Activated naive CD8-positive, alpha-beta T cell treated with anti-CD3 and anti-CD28 coated beads, Interleukin-2, amount 50 U/mL, for 24 hours (primary cell): ENCODE results near the gene UGT1A6.
A peak's percentile ranks its signal among the peaks of the same experiment; 100 is the strongest.

ENCODE experiments used
- ATAC-seq: fragments of 150-1000 bp; cut with Tn5 transposase; one replicate; pipeline ENCODE4 v1.10.0; 2021
- DNase-seq: peaks from one replicate; pipeline ENCODE4 v3.0.0; 2021
- H3K27ac Mint-ChIP-seq: one replicate; pipeline ENCODE4 v1.8.0; 2021; ENCODE audit warnings: mild to moderate bottlenecking, mixed read lengths
- H3K27me3 Mint-ChIP-seq: one replicate; pipeline ENCODE4 v1.8.0; 2021; ENCODE audit warnings: mixed read lengths
- H3K36me3 Mint-ChIP-seq: one replicate; pipeline ENCODE4 v1.8.0; 2021; ENCODE audit warnings: low read depth, mixed read lengths
- H3K4me1 Mint-ChIP-seq: one replicate; pipeline ENCODE4 v1.8.0; 2021; ENCODE audit warnings: mixed read lengths
- H3K4me3 Mint-ChIP-seq: one replicate; pipeline ENCODE4 v1.8.0; 2021; ENCODE audit warnings: mild to moderate bottlenecking, moderate library complexity, mixed read lengths
- H3K9me3 Mint-ChIP-seq: one replicate; pipeline ENCODE4 v1.8.0; 2021; ENCODE audit warnings: mixed read lengths

The UGT1A6 gene

GRCh38 chr2:233760043-233760442, 67.4 kb downstream of the UGT1A6 start, which contains the start of gene UGT1A1:
Gene UGT1A1 (plus strand): TSS chr2:233760270. CDS start chr2:233760288, 18 bp downstream.
- Mint-ChIP-seq H3K4me1 (peaks cover 2% of the 10 kb centered on the region), H3K4me3 (no peak within 1 kb of the TSS), H3K27me3 (peaks cover 9% of the 10 kb centered on the region), H3K27ac (no peak within 1 kb of the TSS), H3K9me3 (no peaks in the 10 kb centered on the region), H3K36me3 (no peaks in the 10 kb centered on the region)
- DNase-seq: no peak
- no peak for ATAC-seq

DNA sequence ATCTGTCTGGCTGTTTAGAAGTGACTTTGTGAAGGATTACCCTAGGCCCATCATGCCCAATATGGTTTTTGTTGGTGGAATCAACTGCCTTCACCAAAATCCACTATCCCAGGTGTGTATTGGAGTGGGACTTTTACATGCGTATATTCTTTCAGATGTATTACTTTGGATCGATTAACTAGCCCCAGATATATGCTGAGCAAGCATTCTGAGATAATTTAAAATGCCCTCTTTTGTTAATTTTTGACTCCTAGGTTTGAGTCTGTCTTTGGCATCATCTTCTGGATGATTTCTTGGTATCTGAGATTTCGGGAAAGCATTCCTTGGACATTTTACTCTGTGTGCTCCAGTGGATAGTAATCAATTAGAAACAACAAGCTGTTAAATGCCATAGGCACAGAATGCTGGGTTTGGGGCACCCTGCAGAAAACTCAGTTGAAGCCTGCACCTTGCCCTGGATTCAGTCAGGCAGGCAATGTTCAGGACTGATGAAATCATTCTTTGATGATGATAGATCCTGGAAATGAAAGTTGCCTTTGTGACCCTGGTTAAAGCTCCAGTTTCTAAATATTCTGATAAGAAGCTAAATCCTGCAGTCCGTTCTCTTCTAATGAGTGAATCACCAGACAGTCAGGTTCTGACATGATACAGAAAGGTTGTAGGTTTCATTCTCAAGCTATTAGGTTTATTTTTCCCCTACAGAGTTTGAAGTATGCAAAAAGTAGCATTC, 68.5 kb downstream of the UGT1A6 start:
- DNase-seq: no peak
- ATAC-seq: no peak
- Mint-ChIP-seq H3K36me3 (no peaks in the 10 kb centered on the region), H3K9me3 (no peaks in the 10 kb centered on the region), H3K4me3 (no peak overlapping the region), H3K27ac (no peak overlapping the region), H3K4me1 (peaks cover 2% of the 10 kb centered on the region), H3K27me3 (peaks cover 12% of the 10 kb centered on the region)

DNA sequence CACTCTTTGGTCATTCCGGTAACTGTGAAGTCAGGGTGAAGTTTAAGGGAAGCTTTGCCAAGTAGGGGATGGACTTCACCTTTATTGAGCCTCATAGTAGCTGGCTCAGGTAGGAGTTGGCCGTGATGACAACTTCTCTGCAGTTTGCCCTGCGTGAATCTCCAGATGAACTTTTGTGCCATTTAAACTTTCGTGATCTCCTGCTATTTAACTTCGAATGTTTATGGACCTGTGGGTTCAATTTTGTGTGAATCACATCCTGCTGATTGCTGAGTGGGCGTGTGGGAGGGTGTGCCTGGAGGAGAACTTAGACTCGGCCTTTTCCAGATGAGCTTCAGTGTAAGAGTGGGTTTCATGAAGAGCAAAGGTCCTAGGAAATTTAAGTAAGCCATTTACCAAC, 71.6 kb downstream of the UGT1A6 start:
- no peak for DNase-seq
- H3K27me3 Mint-ChIP-seq: peaks cover 17% of the 10 kb centered on the region

GRCh38 chr2:233764761-233765160, 72.1 kb downstream of the UGT1A6 start:
- no peak overlapping the region for H3K4me3 Mint-ChIP-seq
- ATAC-seq: no peak
- peaks cover 2% of the 10 kb centered on the region for H3K4me1 Mint-ChIP-seq

More for the DNA sequence above, 71.6 kb downstream of the UGT1A6 start:
- Mint-ChIP-seq H3K9me3 (no peaks in the 10 kb centered on the region), H3K4me3 (no peak overlapping the region), H3K4me1 (peaks cover 2% of the 10 kb centered on the region), H3K27ac (no peak overlapping the region), H3K36me3 (no peaks in the 10 kb centered on the region)
- no peak for ATAC-seq

GRCh38 chr2:233766416-233766815, 73.7 kb downstream of the UGT1A6 start:
- Mint-ChIP-seq H3K9me3 (no peaks in the 10 kb centered on the region), H3K27ac (no peak overlapping the region), H3K27me3 (peaks cover 22% of the 10 kb centered on the region), H3K4me1 (peaks cover 2% of the 10 kb centered on the region), H3K4me3 (no peak overlapping the region), H3K36me3 (no peaks in the 10 kb centered on the region)
- no peak for DNase-seq
- no peak for ATAC-seq

More at GRCh38 chr2:233764761-233765160, 72.1 kb downstream of the UGT1A6 start:
- H3K36me3 Mint-ChIP-seq: no peaks in the 10 kb centered on the region
- H3K27me3 Mint-ChIP-seq: peaks cover 18% of the 10 kb centered on the region
- H3K27ac Mint-ChIP-seq: no peak overlapping the region
- no peaks in the 10 kb centered on the region for H3K9me3 Mint-ChIP-seq
- DNase-seq: no peak

DNA sequence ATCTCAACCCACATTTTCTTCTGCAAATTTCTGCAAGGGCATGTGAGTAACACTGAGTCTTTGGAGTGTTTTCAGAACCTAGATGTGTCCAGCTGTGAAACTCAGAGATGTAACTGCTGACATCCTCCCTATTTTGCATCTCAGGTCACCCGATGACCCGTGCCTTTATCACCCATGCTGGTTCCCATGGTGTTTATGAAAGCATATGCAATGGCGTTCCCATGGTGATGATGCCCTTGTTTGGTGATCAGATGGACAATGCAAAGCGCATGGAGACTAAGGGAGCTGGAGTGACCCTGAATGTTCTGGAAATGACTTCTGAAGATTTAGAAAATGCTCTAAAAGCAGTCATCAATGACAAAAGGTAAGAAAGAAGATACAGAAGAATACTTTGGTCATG, 75.4 kb downstream of the UGT1A6 start:
- ATAC-seq: no peak
- peaks cover 2% of the 10 kb centered on the region for H3K4me1 Mint-ChIP-seq

DNA sequence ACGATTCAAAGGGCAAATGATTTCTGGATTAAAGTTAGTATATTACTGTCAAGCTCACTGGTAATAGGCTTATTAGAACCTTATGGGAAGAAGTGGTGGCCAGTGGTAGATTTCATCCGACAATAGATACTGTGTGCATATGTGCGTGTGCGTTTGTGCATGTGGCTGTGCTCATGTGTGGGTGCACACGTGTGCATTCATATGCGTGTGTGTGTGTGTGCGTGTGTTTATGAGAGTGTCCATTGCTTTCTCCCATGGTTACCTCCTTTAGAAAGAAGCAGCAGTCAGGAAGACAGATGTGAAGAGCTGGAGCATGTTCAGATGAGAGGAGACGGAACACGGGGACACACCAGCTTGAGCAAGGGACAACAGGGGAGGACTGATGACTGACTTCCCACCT, 76.6 kb downstream of the UGT1A6 start:
- H3K27ac Mint-ChIP-seq: no peak overlapping the region
- H3K36me3 Mint-ChIP-seq: no peaks in the 10 kb centered on the region
- no peak for ATAC-seq
- no peak for DNase-seq
- no peaks in the 10 kb centered on the region for H3K9me3 Mint-ChIP-seq
- H3K27me3 Mint-ChIP-seq: peaks cover 17% of the 10 kb centered on the region
- peaks cover 2% of the 10 kb centered on the region for H3K4me1 Mint-ChIP-seq
- no peak overlapping the region for H3K4me3 Mint-ChIP-seq

More for the DNA sequence above, 75.4 kb downstream of the UGT1A6 start:
- no peak for DNase-seq
- Mint-ChIP-seq H3K9me3 (no peaks in the 10 kb centered on the region), H3K4me3 (no peak overlapping the region), H3K27me3 (peaks cover 22% of the 10 kb centered on the region), H3K36me3 (no peaks in the 10 kb centered on the region), H3K27ac (no peak overlapping the region)

- Mint-ChIP-seq H3K27me3 (peaks cover 15% of the 10 kb centered on the region), H3K36me3 (no peaks in the 10 kb centered on the region), H3K9me3 (peaks cover 12% of the 10 kb centered on the region), H3K27ac (no peak overlapping the region), H3K4me3 (no peak overlapping the region), H3K4me1 (no peaks in the 10 kb centered on the region)
- DNase-seq: no peak
- no peak for ATAC-seq
Observed at GRCh38 chr2:233772153-233772552, 79.5 kb downstream of the UGT1A6 start.

DNA sequence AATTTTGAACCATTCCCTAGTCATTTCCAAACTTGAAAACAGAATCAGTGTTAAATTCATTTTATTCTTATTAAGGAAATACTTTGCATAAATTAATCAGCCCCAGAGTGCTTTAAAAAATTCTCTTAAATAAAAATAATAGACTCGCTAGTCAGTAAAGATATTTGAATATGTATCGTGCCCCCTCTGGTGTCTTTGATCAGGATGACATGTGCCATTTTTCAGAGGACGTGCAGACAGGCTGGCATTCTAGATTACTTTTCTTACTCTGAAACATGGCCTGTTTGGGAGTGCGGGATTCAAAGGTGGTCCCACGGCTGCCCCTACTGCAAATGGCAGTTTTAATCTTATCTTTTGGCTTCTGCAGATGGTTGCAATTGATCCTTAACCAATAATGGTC, 79.9 kb downstream of the UGT1A6 start:
- H3K4me1 Mint-ChIP-seq: no peaks in the 10 kb centered on the region
- ATAC-seq (no peak), DNase-seq (no peak)
- H3K4me3 Mint-ChIP-seq: no peak overlapping the region
- peaks cover 14% of the 10 kb centered on the region for H3K27me3 Mint-ChIP-seq
- no peak overlapping the region for H3K27ac Mint-ChIP-seq
- H3K36me3 Mint-ChIP-seq: no peaks in the 10 kb centered on the region
- H3K9me3 Mint-ChIP-seq: peaks cover 13% of the 10 kb centered on the region

DNA sequence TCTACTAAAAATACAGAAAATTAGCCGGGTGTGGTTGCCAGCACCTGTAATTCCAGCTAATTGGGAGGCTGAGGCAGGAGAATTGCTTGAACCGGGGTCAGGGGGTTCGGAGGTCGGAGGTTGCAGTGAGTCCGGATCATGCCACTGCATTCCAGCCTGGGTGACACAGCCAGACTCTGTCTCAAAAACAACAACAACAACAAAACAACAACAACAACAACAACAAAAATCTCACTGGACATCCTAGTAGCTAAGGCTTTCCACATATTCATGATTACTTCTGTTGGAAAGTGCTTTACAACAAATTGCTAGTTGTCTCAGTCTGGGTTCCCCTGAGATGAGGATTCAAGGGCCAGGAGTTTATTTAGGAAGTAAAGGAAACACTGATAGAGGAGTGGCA, 81.2 kb downstream of the UGT1A6 start:
- no peak overlapping the region for H3K27ac Mint-ChIP-seq
- DNase-seq (no peak), ATAC-seq (no peak)
- peaks cover 14% of the 10 kb centered on the region for H3K27me3 Mint-ChIP-seq
- H3K36me3 Mint-ChIP-seq: no peaks in the 10 kb centered on the region
- no peaks in the 10 kb centered on the region for H3K4me1 Mint-ChIP-seq
- H3K4me3 Mint-ChIP-seq: no peak overlapping the region
- H3K9me3 Mint-ChIP-seq: peaks cover 13% of the 10 kb centered on the region

- no peak for DNase-seq
- peaks cover 12% of the 10 kb centered on the region for H3K27me3 Mint-ChIP-seq
- peaks cover 13% of the 10 kb centered on the region for H3K9me3 Mint-ChIP-seq
- H3K4me1 Mint-ChIP-seq: no peaks in the 10 kb centered on the region
- no peak for ATAC-seq
- H3K27ac Mint-ChIP-seq: no peak overlapping the region
- no peaks in the 10 kb centered on the region for H3K36me3 Mint-ChIP-seq
- no peak overlapping the region for H3K4me3 Mint-ChIP-seq
Observed at GRCh38 chr2:233775414-233775813, 82.7 kb downstream of the UGT1A6 start.

DNA sequence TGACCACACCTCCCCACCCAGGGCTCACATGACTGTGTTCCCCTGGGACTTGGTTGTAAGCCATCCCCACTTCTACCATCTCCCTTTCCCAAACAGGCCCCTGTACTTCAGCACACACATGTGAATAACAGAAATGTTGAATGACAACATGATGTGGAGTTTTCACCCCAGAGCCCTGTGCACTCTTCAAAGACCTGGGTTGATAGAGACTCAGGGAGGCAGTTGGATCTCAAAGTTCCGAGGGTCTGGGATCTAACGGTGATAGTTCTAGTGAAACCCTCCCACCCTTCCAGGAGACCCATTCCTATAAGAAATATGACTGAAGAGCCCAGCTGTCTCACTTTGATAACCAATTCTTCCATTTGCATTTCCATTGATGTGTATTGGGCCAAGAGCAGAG, 85.3 kb downstream of the UGT1A6 start, which contains the start of gene MROH2A:
Gene MROH2A, plus strand, starts transcription at position 301 of the 400 bp plus-strand sequence. CDS start 1,029 bp downstream, outside the sequence.
- Mint-ChIP-seq H3K27ac (no peak within 1 kb of the TSS), H3K27me3 (peaks cover 10% of the 10 kb centered on the region), H3K4me3 (no peak within 1 kb of the TSS), H3K36me3 (no peaks in the 10 kb centered on the region), H3K9me3 (peaks cover 13% of the 10 kb centered on the region), H3K4me1 (no peaks in the 10 kb centered on the region)
- DNase-seq: no peak
- no peak for ATAC-seq

- Mint-ChIP-seq H3K27me3 (peaks cover 18% of the 10 kb centered on the region), H3K4me1 (no peaks in the 10 kb centered on the region), H3K36me3 (no peaks in the 10 kb centered on the region), H3K9me3 (peaks cover 13% of the 10 kb centered on the region), H3K4me3 (no peak overlapping the region), H3K27ac (no peak overlapping the region)
- ATAC-seq: no peak
- DNase-seq: no peak
Observed at GRCh38 chr2:233779722-233780121, 87.0 kb downstream of the UGT1A6 start.

DNA sequence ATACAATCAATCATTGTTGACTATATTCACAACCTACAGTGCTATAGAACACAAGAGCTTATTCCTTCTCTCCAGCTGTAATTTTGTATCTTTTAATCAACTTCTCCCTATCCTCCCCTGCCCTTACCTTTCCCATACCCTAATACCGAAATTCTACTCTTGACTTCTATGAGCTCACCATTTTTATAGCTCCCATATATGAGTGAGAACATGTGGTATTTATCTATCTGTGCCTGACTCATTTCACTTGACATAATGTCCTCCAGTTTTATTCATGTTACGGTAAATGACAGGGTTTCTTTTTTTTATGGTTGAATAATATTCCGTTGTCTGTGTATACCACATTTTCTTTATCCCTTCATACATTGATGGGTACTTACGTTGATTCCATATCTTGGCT, 88.1 kb downstream of the UGT1A6 start:
- no peaks in the 10 kb centered on the region for H3K36me3 Mint-ChIP-seq
- ATAC-seq (no peak), DNase-seq (no peak)
- H3K27me3 Mint-ChIP-seq: peaks cover 20% of the 10 kb centered on the region
- no peak overlapping the region for H3K27ac Mint-ChIP-seq
- no peak overlapping the region for H3K4me3 Mint-ChIP-seq
- peaks cover 12% of the 10 kb centered on the region for H3K9me3 Mint-ChIP-seq
- H3K4me1 Mint-ChIP-seq: no peaks in the 10 kb centered on the region

DNA sequence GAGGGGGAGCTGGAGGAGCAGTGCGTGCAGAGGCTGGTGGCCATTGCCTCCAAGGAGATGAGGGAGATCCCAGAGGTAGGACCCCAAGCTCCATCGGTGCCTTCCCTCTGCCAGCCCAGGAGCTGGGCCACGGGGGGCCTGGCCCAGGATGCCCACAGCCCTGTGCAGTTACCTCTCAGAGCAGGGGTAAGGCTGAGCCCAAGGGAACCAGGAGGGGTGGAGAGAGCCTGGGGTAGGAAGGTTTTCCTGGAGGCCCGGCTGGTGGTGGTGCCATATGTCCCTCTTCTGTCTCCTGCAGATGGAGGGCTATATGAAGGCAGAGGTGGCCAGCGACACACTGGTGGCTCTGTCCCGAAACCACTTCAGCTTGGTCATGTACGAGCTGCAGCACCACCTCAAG, 96.9 kb downstream of the UGT1A6 start:
- Mint-ChIP-seq H3K27ac (no peak overlapping the region), H3K4me3 (no peak overlapping the region), H3K9me3 (peaks cover 3% of the 10 kb centered on the region), H3K36me3 (no peaks in the 10 kb centered on the region), H3K27me3 (peaks cover 5% of the 10 kb centered on the region), H3K4me1 (no peaks in the 10 kb centered on the region)
- peak; percentile 20 for ATAC-seq
- no peak for DNase-seq
